ENCODE data around the gene XKR7. TPM values are rescaled to one million over a fixed set of nuclear protein-coding genes. Genes with fewer than 3 reads are reported as not detected.
"Not testable (repeated sequence)": the region's sequence is repeated elsewhere in the genome, so short reads cannot be mapped to it uniquely, and the experiment has no call there.

The XKR7 gene
- polyA plus RNA-seq, 1 donor (not counting 4 experiments of a cell fraction or from before 2014, with no cell fraction given), result not detected

DNA sequence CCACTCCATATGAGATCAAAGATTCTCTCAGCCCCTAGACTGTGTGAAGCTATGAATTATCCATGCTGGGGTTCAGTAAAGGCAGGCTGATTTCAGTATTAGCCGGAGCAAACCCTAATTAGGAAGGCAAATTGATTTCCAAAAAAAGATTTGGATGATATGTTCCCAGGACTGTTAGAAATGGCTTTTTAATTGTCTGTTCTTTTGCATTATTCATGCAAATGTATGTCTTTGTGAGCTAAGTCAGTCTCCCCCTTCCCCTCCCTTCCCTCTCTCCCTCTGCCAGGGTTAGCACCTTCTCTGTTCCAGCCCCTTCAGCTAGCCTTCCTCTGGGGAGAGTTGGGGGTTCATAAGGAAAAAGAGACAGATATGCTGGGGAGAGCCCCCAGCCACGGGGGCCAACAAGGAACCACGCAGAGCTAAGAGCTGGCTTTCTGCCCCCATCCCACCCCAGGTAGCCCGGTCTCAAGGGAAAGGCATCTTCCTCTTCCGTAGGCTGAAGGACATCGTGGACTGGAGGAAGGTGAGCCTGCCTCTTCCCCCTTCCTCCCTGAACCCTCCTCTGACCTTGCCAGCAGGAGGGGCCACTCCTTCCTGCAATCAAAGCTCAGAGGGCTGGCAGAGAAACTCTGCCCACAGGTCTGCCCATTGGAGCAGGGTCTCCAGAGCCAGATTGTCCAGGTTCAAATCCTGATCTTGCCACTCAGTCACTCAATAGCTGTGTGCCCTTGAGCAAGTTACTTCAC lies 48.4 kb upstream of the XKR7 start:
- Histone ChIP-seq H3K4me3 (ENCODE audit: control insufficient read depth in 2 of 3, extremely low read depth in 1 of 3, insufficient read depth in 2 of 3, low read depth in 1 of 3, low read length in 3 of 3) (no peak overlapping the region), H4K20me1 (ENCODE audit: control insufficient read depth, extremely low read depth, insufficient read depth, low read length) (no peaks in the 10 kb centered on the region), H3K9me1 (ENCODE audit: control insufficient read depth, extremely low read depth, insufficient read depth, low read length) (no peaks in the 10 kb centered on the region), H3K9me3 (ENCODE audit: control insufficient read depth, low read depth, low read length) (no peaks in the 10 kb centered on the region), H3K4me2 (ENCODE audit: control insufficient read depth, extremely low read depth, insufficient read depth, low read depth, low read length) (no peak overlapping the region), H3K36me3 (ENCODE audit: control insufficient read depth in 2 of 2, extremely low read depth in 1 of 2, insufficient read depth in 2 of 2, low read length in 2 of 2) (no peaks in the 10 kb centered on the region), H3K27ac (ENCODE audit: control insufficient read depth, insufficient read depth, low read length) (no peak overlapping the region), H3K27me3 (ENCODE audit: control insufficient read depth, extremely low read depth, insufficient read depth, low read length) (peaks cover 13% of the 10 kb centered on the region), H3K79me2 (ENCODE audit: control insufficient read depth, insufficient read depth, low read length) (no peaks in the 10 kb centered on the region), H2AFZ (ENCODE audit: control insufficient read depth, low read length) (no peak overlapping the region), H3K4me1 (ENCODE audit: control insufficient read depth, extremely low read depth, insufficient read depth, low read length) (no peaks in the 10 kb centered on the region), H3K9ac (ENCODE audit: control insufficient read depth, extremely low read depth, insufficient read depth, low read length) (no peak overlapping the region)
- FAIRE-seq (no peak), DNase-seq (ENCODE audit: low read depth, low spot score) (no peak)
- dilution Hi-C loops (cut with MboI; ENCODE audit: extremely low pct_ligation_motif_present, low sequenced_read_pairs), result no loop called here
- TF ChIP-seq EZH2 (IDR thresholded peaks at IDR 0.05; ENCODE audit: low read length), result no peak
- TF ChIP-seq, protein P1, sequence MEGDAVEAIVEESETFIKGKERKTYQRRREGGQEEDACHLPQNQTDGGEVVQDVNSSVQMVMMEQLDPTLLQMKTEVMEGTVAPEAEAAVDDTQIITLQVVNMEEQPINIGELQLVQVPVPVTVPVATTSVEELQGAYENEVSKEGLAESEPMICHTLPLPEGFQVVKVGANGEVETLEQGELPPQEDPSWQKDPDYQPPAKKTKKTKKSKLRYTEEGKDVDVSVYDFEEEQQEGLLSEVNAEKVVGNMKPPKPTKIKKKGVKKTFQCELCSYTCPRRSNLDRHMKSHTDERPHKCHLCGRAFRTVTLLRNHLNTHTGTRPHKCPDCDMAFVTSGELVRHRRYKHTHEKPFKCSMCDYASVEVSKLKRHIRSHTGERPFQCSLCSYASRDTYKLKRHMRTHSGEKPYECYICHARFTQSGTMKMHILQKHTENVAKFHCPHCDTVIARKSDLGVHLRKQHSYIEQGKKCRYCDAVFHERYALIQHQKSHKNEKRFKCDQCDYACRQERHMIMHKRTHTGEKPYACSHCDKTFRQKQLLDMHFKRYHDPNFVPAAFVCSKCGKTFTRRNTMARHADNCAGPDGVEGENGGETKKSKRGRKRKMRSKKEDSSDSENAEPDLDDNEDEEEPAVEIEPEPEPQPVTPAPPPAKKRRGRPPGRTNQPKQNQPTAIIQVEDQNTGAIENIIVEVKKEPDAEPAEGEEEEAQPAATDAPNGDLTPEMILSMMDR (optimal IDR thresholded peaks at IDR 0.05 in 1 of 3, IDR thresholded peaks at IDR 0.05 in 1 of 3, conservative IDR thresholded peaks at IDR 0.05 in 1 of 3; ENCODE audit: extremely low read depth in 1 of 3, insufficient read depth in 2 of 3, low read length in 3 of 3), result no peak

DNA sequence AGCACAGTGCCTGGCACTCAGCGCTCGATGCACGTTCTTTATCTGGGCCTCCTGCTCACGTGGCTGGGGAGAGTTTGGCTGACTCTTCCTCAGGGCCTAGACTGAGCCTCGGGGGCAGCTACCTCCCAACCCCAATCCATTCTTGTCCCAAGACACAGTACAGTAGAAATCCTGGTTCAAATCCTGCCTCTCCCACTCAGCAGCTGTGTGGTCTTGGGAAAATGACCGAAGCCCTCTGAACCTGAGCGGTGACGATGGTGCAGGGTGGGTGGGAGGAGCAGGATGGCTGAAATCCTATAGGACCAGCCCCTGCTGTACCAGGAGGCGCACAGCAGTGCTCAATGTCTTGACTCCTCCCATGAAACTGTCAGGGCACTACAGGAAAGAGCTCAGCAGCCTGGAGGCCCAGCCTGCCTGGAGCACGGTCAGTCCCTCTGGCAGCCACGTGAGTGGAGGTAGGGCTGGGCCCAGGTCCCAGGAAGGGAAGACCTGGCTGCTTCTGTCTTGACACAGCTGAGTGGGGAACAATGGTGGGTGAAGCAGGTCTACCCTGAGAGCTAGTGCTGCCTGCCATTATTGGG lies 47.6 kb upstream of the XKR7 start:
- no peaks in the 10 kb centered on the region for H3K79me2 ChIP-seq (ENCODE audit: control insufficient read depth, insufficient read depth, low read length)
- H3K9ac ChIP-seq (ENCODE audit: control insufficient read depth, extremely low read depth, insufficient read depth, low read length), result no peak overlapping the region
- peaks cover 13% of the 10 kb centered on the region for H3K27me3 ChIP-seq (ENCODE audit: control insufficient read depth, extremely low read depth, insufficient read depth, low read length)
- H3K4me1 ChIP-seq (ENCODE audit: control insufficient read depth, extremely low read depth, insufficient read depth, low read length), result no peaks in the 10 kb centered on the region
- no peak for FAIRE-seq
- no peak overlapping the region for H3K27ac ChIP-seq (ENCODE audit: control insufficient read depth, insufficient read depth, low read length)
- H3K4me2 ChIP-seq (ENCODE audit: control insufficient read depth, extremely low read depth, insufficient read depth, low read depth, low read length), result no peak overlapping the region
- H2AFZ ChIP-seq (ENCODE audit: control insufficient read depth, low read length), result no peak overlapping the region
- no peaks in the 10 kb centered on the region for H3K36me3 ChIP-seq (ENCODE audit: control insufficient read depth in 2 of 2, extremely low read depth in 1 of 2, insufficient read depth in 2 of 2, low read length in 2 of 2)
- TF ChIP-seq, protein P1 (optimal IDR thresholded peaks at IDR 0.05 in 1 of 3, IDR thresholded peaks at IDR 0.05 in 1 of 3, conservative IDR thresholded peaks at IDR 0.05 in 1 of 3; ENCODE audit: extremely low read depth in 1 of 3, insufficient read depth in 2 of 3, low read length in 3 of 3), result no peak
- no peak for TF ChIP-seq EZH2 (IDR thresholded peaks at IDR 0.05; ENCODE audit: low read length)
- no peak for DNase-seq (ENCODE audit: low read depth, low spot score)
- no peak overlapping the region for H3K4me3 ChIP-seq (ENCODE audit: control insufficient read depth in 2 of 3, extremely low read depth in 1 of 3, insufficient read depth in 2 of 3, low read depth in 1 of 3, low read length in 3 of 3)
- no peaks in the 10 kb centered on the region for H3K9me1 ChIP-seq (ENCODE audit: control insufficient read depth, extremely low read depth, insufficient read depth, low read length)
- dilution Hi-C loops (cut with MboI; ENCODE audit: extremely low pct_ligation_motif_present, low sequenced_read_pairs), result no loop called here
- H3K9me3 ChIP-seq (ENCODE audit: control insufficient read depth, low read depth, low read length), result no peaks in the 10 kb centered on the region
- H4K20me1 ChIP-seq (ENCODE audit: control insufficient read depth, extremely low read depth, insufficient read depth, low read length), result no peaks in the 10 kb centered on the region

DNA sequence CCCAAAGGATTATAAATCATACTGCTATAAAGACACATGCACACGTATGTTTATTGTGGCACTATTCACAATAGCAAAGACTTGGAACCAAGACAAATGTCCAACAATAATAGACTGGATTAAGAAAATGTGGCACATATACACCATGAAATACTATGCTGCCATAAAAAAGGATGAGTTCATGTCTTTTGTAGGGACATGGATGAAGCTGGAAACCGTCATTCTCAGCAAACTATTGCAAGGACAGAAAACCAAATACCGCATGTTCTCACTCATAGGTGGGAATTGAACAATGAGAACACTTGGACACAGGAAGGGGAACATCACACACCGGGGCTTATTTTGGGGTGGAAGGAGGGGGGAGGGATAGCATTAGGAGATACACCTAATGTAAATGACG lies 46.5 kb upstream of the XKR7 start:
- H3K9me1 ChIP-seq (ENCODE audit: control insufficient read depth, extremely low read depth, insufficient read depth, low read length); H3K9me3 ChIP-seq (ENCODE audit: control insufficient read depth, low read depth, low read length); H3K4me3 ChIP-seq (ENCODE audit: control insufficient read depth in 2 of 3, extremely low read depth in 1 of 3, insufficient read depth in 2 of 3, low read depth in 1 of 3, low read length in 3 of 3); H2AFZ ChIP-seq (ENCODE audit: control insufficient read depth, low read length); H3K36me3 ChIP-seq (ENCODE audit: control insufficient read depth in 2 of 2, extremely low read depth in 1 of 2, insufficient read depth in 2 of 2, low read length in 2 of 2); H3K4me2 ChIP-seq (ENCODE audit: control insufficient read depth, extremely low read depth, insufficient read depth, low read depth, low read length); H3K27ac ChIP-seq (ENCODE audit: control insufficient read depth, insufficient read depth, low read length); H4K20me1 ChIP-seq (ENCODE audit: control insufficient read depth, extremely low read depth, insufficient read depth, low read length); H3K79me2 ChIP-seq (ENCODE audit: control insufficient read depth, insufficient read depth, low read length); H3K9ac ChIP-seq (ENCODE audit: control insufficient read depth, extremely low read depth, insufficient read depth, low read length); dilution Hi-C loops (cut with MboI; ENCODE audit: extremely low pct_ligation_motif_present, low sequenced_read_pairs); FAIRE-seq; H3K4me1 ChIP-seq (ENCODE audit: control insufficient read depth, extremely low read depth, insufficient read depth, low read length); DNase-seq (ENCODE audit: low read depth, low spot score): not testable (repeated sequence)
- peaks cover 13% of the 10 kb centered on the region for H3K27me3 ChIP-seq (ENCODE audit: control insufficient read depth, extremely low read depth, insufficient read depth, low read length)

Measured in keratinocyte (primary cell).